Fibroblast of mammary gland (primary cell): ENCODE data around the gene PHF23.

Experiments
- DNase-seq: peaks from one replicate; pipeline ENCODE4 v3.0.0-alpha.2; 2010; ENCODE audit warnings: low read depth
- H3K4me3 ChIP-seq: 2 replicates; pipeline ENCODE4 v1.5.1; 2011; ENCODE audit warnings: low read depth, mild to moderate bottlenecking, low read length, moderate library complexity; ENCODE audit not compliant: control insufficient read depth
- TF ChIP-seq, protein P1 (sequence below): conservative IDR thresholded peaks from 2 replicates; pipeline ENCODE4 v1.5.1; 2011; ENCODE audit warnings: low read depth, low read length, inconsistent platforms; ENCODE audit not compliant: control insufficient read depth, insufficient read depth

The PHF23 gene

DNA sequence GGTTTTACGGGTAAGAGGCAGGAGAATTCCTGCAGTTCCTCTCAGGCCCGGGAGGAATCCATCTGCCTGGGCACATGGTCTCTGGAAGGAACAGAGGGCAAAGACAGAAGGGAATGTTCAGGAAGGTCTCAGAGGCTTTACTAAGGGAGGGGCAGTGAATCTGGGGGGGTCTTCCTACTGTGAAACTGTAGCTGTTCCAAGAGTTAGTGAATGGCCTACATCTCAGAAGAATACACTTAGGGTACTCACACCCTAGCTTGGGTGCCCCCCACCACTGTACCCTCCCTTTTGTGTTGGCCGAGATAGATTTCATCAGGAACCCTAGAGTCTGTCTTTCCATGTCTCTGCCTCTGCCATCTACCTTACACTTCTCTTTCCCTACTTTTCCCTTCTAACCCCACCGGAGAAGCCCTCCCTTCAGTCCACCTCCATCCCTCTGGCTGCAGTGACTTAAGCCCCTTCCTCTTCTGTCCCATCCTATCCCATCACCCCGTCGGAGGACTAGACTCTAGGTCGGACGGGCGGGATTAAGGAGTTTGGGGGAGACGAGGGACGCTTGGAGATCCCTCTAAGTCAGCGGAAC is 19.9 kb downstream of the PHF23 start:
- TF ChIP-seq, protein P1, sequence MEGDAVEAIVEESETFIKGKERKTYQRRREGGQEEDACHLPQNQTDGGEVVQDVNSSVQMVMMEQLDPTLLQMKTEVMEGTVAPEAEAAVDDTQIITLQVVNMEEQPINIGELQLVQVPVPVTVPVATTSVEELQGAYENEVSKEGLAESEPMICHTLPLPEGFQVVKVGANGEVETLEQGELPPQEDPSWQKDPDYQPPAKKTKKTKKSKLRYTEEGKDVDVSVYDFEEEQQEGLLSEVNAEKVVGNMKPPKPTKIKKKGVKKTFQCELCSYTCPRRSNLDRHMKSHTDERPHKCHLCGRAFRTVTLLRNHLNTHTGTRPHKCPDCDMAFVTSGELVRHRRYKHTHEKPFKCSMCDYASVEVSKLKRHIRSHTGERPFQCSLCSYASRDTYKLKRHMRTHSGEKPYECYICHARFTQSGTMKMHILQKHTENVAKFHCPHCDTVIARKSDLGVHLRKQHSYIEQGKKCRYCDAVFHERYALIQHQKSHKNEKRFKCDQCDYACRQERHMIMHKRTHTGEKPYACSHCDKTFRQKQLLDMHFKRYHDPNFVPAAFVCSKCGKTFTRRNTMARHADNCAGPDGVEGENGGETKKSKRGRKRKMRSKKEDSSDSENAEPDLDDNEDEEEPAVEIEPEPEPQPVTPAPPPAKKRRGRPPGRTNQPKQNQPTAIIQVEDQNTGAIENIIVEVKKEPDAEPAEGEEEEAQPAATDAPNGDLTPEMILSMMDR = no peak
- no peak for DNase-seq
- peak overlapping the region; percentile 73 for H3K4me3 ChIP-seq

DNA sequence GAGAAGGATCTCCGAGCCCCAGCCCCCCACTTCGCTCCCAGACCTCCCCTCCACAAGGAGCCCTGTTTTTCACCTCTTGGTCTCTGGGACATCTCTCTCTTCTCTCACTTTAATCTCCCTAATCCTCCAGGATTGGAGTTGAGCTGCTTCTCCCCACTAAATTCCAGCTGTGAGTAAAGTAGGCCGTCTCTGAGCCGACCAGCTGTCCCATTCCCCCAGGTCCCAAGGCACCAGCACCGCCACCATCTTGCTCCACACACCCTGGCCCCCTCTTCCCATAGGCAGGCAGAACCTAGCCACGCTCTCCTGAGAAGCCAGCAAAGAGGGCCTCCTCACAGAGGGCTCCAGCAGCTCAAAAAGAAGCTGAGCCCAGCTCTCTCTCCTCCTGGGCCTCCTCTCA is 20.5 kb downstream of the PHF23 start:
- H3K4me3 ChIP-seq = no peak overlapping the region
- DNase-seq = no peak
- TF ChIP-seq, protein P1 = no peak

GRCh38 chr17:7218166-7218565 is 21.1 kb downstream of the PHF23 start:
- no peak for DNase-seq
- H3K4me3 ChIP-seq = no peak overlapping the region
- TF ChIP-seq, protein P1 = no peak

GRCh38 chr17:7217113-7217987 is 21.9 kb downstream of the PHF23 start:
- peak; percentile 73 for DNase-seq
- peak overlapping the region; percentile 63 for H3K4me3 ChIP-seq
- TF ChIP-seq, protein P1 = no peak

GRCh38 chr17:7216242-7217112 is 22.8 kb downstream of the PHF23 start:
- TF ChIP-seq, protein P1 = no peak
- peak overlapping the region; percentile 63 for H3K4me3 ChIP-seq
- DNase-seq = no peak

DNA sequence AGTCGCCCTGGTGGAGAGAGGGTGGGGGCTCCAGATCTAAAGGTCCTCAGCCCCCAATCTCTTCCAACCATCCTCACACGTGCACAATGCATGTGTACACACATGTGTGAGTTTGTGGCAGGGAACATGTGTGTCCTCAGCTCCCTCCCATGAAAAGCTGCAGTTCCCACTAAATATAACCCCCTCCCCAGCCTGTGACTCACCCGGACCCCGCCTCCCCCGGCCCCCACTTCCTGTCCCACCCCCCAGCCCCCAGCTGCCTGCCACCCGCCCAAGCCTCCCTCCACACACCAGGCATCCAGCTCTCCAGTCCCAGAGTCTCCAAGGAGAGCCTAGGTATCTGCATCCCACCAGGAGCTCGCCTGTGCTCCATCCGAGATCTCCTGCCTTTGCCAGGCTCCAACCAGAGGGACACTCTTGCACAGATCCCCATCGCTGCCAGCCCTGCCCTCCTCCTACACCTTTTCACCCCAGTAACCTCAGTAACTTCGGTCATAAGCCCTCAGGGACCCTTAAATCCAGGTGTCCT is 23.5 kb downstream of the PHF23 start:
- TF ChIP-seq, protein P1 = no peak
- peak overlapping the region; percentile 63 for H3K4me3 ChIP-seq
- DNase-seq = no peak
